Transverse colon (tissue), 3 donors: ENCODE measurements around the gene DLL4.

Source experiments
- CTCF ChIP-seq, 5 experiments: fragments of 200-600 bp in 3 of 5; fragments of 450-650 bp in 2 of 5; sonication (generic) in 3 of 5; IDR thresholded peaks; 1 replicate in 2 of 5; 2 replicates in 3 of 5; pipeline ENCODE4 v1.5.1; 2016 to 2017; ENCODE audit warnings: antibody characterized with exemption in 5 of 5, inconsistent platforms in 3 of 5, mild to moderate bottlenecking in 2 of 5, moderate library complexity in 1 of 5
- EP300 ChIP-seq: sonication (generic); formaldehyde crosslinking; IDR thresholded peaks from one replicate; pipeline ENCODE4 v1.6.1; 2017; ENCODE audit warnings: antibody characterized with exemption, low read depth
- POLR2A ChIP-seq: fragments of 450-650 bp; IDR thresholded peaks from one replicate; pipeline ENCODE4 v1.6.1; 2016; ENCODE audit warnings: antibody characterized with exemption, mild to moderate bottlenecking, moderate library complexity

DNA sequence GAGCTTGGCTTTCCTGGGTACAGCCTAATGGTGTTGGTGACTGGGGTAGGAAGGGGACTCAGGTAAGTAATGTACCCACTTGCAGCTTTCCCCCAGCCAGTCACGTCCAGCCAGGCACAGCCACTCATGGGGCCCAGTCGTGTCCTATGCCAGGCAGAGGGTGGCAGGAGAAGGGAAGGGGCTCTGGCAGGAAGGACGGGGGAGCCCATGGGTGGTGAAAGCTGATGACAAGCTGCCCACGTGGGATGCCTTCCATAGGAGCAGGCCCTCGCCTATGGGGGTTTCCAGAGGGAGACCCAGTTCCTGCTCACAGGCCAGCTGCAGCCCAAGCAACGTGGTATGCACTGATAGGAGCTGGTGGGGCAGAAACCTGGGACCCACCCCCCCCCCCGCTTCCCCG, 34.9 kb downstream of the DLL4 start:
- TF ChIP-seq CTCF (IDR thresholded peaks at IDR 0.05), result no peak
- no peak for TF ChIP-seq POLR2A
- TF ChIP-seq EP300, result no peak
